Measurements from ENCODE around the gene AOAH.

- no peak for TF ChIP-seq CTCF (conservative IDR thresholded peaks at IDR 0.05; ENCODE audit: low read length)
- TF ChIP-seq EZH2phosphoT487 (IDR thresholded peaks at IDR 0.05; ENCODE audit: borderline replicate concordance), result no peak
Measured at GRCh38 chr7:36535866-36536664, 188.2 kb downstream of the AOAH start.

Data from Loucy (cell line).